AG20443 (cell line): ENCODE measurements around the gene USH2A.

ENCODE experiments used
- DNase-seq: peaks from one replicate; pipeline ENCODE4 v3.0.0; 2012; ENCODE audit warnings: low spot score, mixed read lengths

The USH2A gene

GRCh38 chr1:216422821-216423520 is at the start of gene USH2A:
USH2A (minus strand) TSS chr1:216423448; CDS start chr1:216422336, 1,112 bp downstream.
- DNase-seq, result no peak

GRCh38 chr1:216466162-216466801 is 43.0 kb upstream of the USH2A start:
- no peak for DNase-seq

GRCh38 chr1:216464489-216464888 is 41.2 kb upstream of the USH2A start:
- no peak for DNase-seq

- DNase-seq, result no peak
Observed at GRCh38 chr1:216462066-216462775, 39.0 kb upstream of the USH2A start.

GRCh38 chr1:216461466-216461865 is 38.2 kb upstream of the USH2A start:
- no peak for DNase-seq

GRCh38 chr1:216459651-216460207 is 36.5 kb upstream of the USH2A start:
- DNase-seq, result no peak

GRCh38 chr1:216458812-216459211 is 35.6 kb upstream of the USH2A start:
- DNase-seq, result no peak

GRCh38 chr1:216457356-216457755 is 34.1 kb upstream of the USH2A start:
- no peak for DNase-seq

GRCh38 chr1:216456682-216457081 is 33.4 kb upstream of the USH2A start:
- peak; percentile 8 for DNase-seq

GRCh38 chr1:216453777-216454176 is 30.5 kb upstream of the USH2A start:
- DNase-seq, result no peak

GRCh38 chr1:216450227-216450626 is 27.0 kb upstream of the USH2A start:
- DNase-seq, result no peak

- DNase-seq, result no peak
Observed at GRCh38 chr1:216448011-216448510, 24.8 kb upstream of the USH2A start.

GRCh38 chr1:216437603-216438002 is 14.4 kb upstream of the USH2A start:
- no peak for DNase-seq

- no peak for DNase-seq
Observed at GRCh38 chr1:216434232-216434631, 11.0 kb upstream of the USH2A start.

- DNase-seq, result no peak
Observed at GRCh38 chr1:216433175-216433574, 9.9 kb upstream of the USH2A start.

- no peak for DNase-seq
Observed at GRCh38 chr1:216430744-216431143, 7.5 kb upstream of the USH2A start.

- no peak for DNase-seq
Observed at GRCh38 chr1:216425577-216425976, 2.3 kb upstream of the USH2A start.

GRCh38 chr1:216420746-216421145 is 2.5 kb downstream of the USH2A start:
- no peak for DNase-seq

GRCh38 chr1:216420263-216420662 is 3.0 kb downstream of the USH2A start:
- no peak for DNase-seq

- no peak for DNase-seq
Observed at GRCh38 chr1:216416488-216416887, 6.8 kb downstream of the USH2A start.

- DNase-seq, result no peak
Observed at GRCh38 chr1:216410026-216410425, 13.2 kb downstream of the USH2A start.

- DNase-seq, result no peak
Observed at GRCh38 chr1:216390956-216391355, 32.3 kb downstream of the USH2A start.

GRCh38 chr1:216389774-216390173 is 33.5 kb downstream of the USH2A start:
- DNase-seq, result no peak
